MM.1S (cell line): ENCODE data around the gene CAND2.
"Not testable (repeated sequence)": the region's sequence is repeated elsewhere in the genome, so short reads cannot be mapped to it uniquely, and the experiment has no call there.

ENCODE experiments used
- CTCF ChIP-seq: fragments of 300-600 bp; sonication (generic); IDR thresholded peaks from 2 replicates; pipeline ENCODE4 v1.5.1; 2016; ENCODE audit warnings: antibody characterized with exemption, low read length, mixed read lengths
- EZH2phosphoT487 ChIP-seq: fragments of 300-600 bp; sonication (generic); IDR thresholded peaks from 2 replicates; pipeline ENCODE4 v1.6.1; 2018; ENCODE audit warnings: antibody characterized with exemption, low read length

- not testable (repeated sequence) for TF ChIP-seq CTCF, EZH2phosphoT487
Measured at GRCh38 chr3:12853847-12854246, 57.4 kb downstream of the CAND2 start.
